Muscle of back (tissue), 11 donors: ENCODE data around the gene GUCD1. TPM values are rescaled to one million over a fixed set of nuclear protein-coding genes. Genes with fewer than 3 reads are reported as not detected.

Experiments used
- DNase-seq, 3 donors: peaks; one replicate each; pipeline versions ENCODE4 v3.0.0 to v3.0.0-alpha.2; 2013
- polyA plus RNA-seq, 10 donors: library from polyadenylated mRNA; unstranded; fragments of 120-200 nt; gene quantifications; one replicate each; pipeline ENCODE4 v1.2.1, GENCODE V29; 2013; ENCODE audit not compliant: insufficient read length in 10 of 10

Gene GUCD1
- polyA plus RNA-seq, 10 donors = 57.4 to 76.5 (median 68.8) TPM

GRCh38 chr22:24592058-24592850 is 37.3 kb upstream of the GUCD1 start:
- peak in 1 of 3 donors; percentile 70 for DNase-seq

GRCh38 chr22:24591286-24591830 is 36.4 kb upstream of the GUCD1 start:
- DNase-seq = no peak

DNA sequence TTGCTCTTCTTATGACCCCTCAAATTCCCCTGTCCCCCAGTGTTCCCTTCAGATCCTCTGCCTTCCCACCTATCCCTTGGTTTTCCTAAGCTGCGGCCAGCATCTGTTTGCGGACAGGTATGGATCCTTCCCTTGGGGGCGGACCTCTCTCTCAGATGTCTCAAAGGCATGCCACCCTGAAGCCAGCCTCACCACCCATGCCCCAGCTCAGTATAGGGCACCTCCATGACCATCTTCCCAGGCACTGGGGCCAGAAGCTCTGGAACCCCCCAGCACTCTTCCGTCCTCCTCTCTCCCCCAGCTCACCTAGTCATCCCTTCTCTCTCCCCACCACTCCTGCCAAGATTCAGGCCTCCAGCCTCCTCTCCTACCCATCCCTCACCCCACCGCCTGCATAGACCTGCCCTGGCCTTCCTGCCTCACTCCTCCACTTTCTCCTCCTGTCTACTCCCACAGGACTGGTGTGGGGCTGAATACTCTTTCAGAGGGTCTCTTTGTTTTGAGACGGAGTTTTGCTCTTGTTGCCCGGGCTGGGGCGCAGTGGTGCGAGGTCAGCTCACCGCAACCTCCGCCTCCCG is 35.7 kb upstream of the GUCD1 start:
- DNase-seq = no peak

DNA sequence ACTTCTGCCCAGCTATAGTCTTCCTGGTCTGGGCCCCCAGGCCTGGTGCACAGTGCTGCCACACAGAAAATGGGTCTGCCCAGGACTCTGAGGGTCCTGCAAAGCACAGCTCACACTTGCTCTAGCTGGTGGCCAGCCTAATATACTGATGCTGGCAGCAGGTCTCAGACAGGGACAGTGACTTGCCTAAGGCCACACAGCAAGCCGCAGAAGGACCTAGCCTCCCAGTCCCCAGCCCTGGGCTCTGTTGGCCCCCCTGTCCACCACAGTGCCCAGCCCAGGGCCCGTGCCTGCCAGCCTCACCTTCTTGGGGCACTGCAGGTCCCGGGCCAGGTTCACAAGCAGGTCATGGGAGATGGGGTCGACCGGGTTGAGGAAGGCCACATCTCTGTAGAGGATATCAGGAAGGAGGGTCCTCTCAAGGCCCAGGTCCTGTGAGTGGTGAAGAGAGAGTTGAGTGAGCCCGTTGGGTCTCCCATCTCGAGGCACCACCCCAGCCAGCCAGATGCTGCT is 34.6 kb upstream of the GUCD1 start:
- DNase-seq = no peak

DNA sequence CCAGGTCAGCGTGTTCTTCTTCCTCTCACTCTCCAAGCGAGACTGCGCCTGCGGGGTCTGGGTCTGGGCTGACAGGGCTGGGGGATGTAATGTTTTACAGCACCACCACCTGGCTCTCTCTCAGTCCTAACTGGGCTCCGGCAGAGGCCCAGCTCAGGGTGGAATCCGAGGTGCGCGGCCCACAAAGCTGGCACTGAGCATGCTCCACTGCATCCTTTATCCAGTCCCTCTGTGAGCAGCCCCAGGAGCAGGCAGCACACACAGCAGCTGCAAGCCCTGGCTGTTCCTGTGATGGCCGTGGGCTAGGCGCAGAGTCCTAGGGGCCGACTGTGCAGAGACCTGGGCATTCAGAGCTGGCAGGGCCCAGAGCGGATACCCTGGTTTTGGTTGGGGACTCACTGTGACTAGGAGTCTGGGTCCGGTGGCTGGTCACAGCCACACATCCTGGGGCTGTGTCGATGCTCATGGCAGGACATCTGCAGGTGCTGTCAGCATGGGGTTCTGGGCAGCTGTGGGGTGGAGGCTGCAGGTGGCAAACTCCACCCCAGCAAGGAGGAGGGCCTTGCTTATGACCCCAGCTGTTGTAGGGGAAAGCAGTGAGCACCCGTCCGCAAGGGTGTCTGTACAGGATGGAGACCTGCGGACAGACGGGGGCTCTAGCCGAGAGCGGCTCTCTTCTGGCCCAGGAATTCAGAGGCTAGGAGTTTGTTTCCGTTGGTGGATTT is 34.0 kb upstream of the GUCD1 start:
- no peak for DNase-seq

GRCh38 chr22:24588381-24588756 is 33.4 kb upstream of the GUCD1 start:
- DNase-seq = peak in 1 of 3 donors; percentile 21

DNA sequence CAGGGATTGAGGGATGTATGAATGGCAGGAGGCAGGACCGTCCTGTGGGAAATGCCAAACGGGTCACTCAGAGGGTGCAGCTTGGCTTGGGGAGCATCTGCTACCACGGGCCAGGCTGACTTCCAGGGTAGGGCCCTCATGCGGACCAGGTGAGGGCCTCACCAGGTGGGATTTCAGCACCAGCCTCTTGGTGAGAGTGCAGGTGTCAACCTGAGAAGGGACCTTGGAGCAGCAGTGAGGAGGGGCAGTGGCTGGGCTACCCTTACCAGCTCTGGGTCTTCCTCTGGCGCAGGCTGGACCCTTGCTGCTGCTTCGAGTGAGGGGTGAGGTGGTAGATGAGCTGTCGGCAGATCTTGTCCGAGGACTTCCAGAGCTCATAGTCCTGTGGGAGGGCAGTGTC is 33.0 kb upstream of the GUCD1 start:
- no peak for DNase-seq

DNA sequence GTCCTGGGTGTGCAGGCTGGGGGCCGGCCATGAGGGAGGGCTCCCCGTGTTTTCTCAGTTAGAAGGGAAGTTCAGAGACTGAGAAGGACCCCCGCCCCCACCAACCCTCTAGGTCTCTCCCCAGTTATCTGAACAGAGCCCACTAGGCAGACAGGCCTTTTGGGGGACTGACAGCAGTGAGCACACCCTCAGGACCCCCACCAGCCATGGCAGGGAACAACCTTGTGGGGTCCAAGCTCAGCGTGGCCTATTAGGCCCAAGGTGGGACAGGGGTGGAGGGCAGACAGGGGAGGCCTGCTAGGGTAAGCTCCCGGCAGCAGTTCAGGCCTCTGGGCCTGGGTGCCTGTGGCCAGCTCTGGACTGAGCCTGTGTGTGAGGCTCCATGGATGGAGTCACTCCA is 32.3 kb upstream of the GUCD1 start:
- no peak for DNase-seq

DNA sequence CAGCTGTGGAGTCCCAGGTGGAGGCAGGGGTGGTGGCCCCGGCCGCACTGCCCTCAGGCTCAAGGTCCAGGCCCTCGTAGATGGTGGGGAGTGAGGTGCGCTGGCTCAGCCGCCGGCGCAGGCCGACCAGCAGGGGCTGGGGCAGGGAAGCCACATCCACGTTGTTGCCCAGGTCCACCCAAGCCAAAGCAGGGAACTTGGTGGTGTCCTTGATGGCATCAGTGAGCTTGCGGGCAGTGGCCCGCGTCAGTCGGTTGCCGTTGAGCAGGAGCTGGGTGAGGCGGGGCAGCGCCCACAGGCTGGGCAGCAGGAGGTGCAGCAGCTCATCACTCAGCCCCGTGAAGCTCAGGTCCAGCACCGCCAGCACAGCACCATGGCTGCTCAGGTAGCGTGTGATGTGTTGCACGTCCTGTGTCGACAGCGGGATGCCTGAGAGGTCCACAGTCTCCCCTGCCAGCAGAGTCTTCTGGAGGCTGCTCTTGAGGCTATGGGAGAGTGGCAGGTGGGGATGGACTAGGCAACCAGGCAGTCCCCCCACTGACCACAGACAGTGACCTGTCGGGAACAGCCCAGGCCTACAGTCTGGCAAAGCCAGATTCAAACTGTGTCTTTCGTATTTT is 31.1 kb upstream of the GUCD1 start:
- DNase-seq = no peak

DNA sequence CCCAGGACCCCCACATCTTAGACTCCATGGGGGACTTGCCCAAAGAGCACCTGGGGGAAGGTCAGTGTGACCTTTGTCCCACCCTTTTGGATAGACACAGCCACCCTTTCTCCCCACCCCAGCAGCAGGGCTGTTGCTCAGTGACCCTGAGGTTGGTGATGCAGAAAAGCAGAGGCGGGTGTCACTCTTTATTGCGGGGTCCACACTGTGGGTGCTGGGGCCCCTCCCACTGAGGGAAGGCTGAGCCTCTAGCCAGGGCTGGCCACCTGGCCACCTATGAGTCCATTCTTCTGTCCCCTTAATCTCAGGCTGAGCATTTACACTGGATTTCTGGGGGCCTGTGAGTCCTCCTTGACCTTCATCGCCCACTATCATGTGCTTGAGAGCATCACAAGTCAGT is 30.5 kb upstream of the GUCD1 start:
- DNase-seq = no peak

DNA sequence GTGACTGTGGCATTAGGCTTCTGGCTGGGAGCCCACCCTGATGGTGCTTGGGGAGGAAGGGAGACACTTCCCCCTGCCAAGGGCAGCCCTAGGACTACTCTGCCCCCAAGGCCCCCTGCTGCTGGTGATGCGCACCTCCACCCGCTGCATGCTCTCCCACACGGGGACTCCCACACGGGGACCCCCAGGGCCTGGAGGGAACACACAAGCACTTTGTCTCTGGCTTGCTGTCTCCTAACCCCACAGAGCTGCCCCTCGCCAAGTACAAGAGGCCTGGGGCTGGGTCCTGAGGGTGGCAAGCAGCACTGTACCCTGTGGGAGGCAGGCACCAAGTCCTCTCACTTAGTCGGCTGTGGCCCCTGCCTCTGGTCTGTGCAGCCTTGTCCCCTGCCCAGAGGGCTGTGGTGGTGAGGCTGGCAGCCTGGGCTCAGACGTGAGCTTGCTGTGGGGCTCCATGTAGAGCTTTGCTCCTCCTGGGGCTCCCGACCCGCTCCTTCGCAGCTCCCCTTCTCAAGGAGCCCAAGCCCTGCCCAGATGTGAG is 30.0 kb upstream of the GUCD1 start:
- DNase-seq = no peak

DNA sequence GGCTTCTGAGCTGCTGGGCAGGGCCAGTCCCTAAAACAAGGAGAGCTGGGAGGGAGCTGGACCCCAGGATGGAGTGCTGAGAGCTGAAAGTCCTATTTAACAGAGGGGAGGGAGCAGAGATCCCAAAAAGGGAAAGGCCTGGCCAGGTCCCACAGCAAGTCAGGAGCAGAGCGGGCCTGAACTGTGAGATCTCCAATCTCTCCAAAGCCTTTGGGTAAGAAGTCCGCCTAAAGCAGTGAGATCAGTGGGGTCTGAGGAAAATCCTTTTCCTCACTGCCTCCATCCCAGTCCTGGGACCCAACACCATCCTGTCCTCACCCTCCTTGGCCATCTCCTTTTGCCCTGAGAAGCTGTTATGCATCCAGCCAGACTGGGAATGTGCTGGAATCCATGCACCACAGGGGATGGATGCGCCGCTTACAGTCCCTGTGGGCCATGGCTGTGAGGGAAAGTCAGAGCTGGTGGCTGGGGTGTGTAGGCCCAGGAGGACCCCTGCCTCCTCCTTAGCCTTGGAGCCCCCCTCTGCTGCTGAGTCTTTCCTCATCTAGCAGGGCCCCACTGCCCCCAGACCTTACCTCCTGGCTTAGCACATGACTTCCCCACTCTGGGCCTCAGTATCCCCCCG is 29.3 kb upstream of the GUCD1 start:
- no peak for DNase-seq

GRCh38 chr22:24583221-24584165 is 28.6 kb upstream of the GUCD1 start:
- DNase-seq = peak in 1 of 3 donors; percentile 33

- no peak for DNase-seq
Measured at GRCh38 chr22:24582056-24582814, 27.3 kb upstream of the GUCD1 start.

DNA sequence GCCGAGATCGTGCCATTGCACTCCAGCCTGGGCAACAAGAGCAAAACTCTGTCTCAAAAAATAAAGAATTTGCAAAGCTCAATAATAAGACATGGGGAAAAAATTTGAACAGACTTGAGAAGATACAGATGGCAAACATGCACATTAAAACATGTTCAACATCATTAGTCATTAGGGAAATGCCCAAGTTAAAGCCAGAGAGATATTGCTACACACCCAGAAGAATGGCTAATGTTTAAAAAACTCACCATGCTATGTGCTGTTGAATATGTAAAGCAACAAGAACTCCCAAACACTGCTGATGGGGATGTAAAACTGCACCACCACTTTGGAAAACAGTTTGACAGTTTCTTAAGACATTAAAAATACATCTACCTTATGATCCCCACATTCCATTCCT is 25.3 kb upstream of the GUCD1 start:
- DNase-seq = no peak

GRCh38 chr22:24579258-24579601 is 24.3 kb upstream of the GUCD1 start:
- DNase-seq = no peak

DNA sequence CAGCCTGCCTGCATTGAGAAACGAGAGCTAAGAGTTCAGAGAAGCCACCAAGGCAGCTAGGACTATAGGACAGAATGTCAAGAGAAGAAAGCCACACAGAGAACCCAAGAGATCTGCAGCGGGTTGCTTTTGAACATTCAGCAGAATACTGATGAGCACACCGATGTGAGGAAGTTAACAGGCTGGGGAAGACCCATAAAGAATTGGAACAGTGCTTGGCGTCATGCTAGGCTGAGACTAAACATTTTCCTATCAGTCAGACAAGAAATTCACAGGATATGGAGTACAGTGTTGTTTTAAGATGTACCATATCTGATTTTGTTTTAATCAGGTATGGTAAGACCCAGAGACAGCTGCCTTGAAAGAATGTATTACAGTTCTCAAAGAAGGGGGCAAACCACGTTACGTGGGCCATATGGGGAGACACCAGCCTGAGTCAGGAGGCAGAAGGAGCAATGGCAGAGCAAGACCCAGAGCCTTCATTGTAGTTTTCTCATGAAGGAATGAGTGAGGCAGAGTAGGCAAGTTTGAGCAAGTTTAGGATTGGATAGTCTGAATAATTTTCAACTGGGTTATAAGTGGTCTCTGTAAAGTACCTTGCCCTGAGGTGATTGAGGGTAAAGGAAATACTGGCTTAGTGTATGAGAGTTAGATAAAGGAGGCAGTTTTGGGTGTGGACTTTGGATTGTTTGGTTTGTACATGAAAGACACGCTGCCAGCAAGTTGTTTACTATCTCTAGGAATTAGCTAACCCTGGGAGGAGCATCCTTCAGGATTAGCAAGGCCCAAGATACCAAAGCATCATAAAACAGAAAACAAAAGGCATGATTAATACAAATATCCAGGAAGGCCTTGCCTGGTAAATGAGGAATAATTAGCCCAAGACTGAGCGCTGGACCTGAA is 23.7 kb upstream of the GUCD1 start:
- no peak for DNase-seq

DNA sequence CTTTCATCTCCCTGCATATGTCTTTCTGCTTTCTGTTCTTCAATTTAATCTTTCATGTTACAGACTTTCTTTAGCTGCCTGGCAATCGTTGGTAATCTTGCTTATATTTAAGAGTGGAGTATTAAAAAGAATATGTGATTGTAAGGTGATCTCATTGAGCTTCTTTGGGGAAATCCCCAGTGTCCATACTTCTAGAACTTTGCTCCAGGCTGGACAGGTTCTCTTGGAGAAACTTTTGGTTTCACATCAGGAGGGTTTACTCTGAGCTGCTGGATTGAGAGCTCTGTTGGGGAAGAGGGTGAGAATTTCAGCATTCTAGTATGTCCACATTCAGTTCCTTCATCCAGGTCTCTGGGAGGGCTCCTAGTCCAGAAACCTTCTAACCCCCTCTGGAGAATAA is 21.8 kb upstream of the GUCD1 start:
- DNase-seq = no peak
